Fibroblast of skin of right quadriceps (primary cell): ENCODE results near the gene DYNC1LI1.
A peak's percentile ranks its signal among the peaks of the same experiment; 100 is the strongest.
"Not testable (repeated sequence)": the region's sequence is repeated elsewhere in the genome, so short reads cannot be mapped to it uniquely, and the experiment has no call there.

ENCODE experiments used
- DNase-seq: peaks from one replicate; pipeline ENCODE4 v3.0.0-alpha.2; 2013

Gene DYNC1LI1

GRCh38 chr3:32578669-32579068 lies 8.0 kb upstream of the DYNC1LI1 start:
- not testable (repeated sequence) for DNase-seq

GRCh38 chr3:32577581-32578556 lies 7.2 kb upstream of the DYNC1LI1 start:
- DNase-seq = peak; percentile 33

GRCh38 chr3:32577174-32577573 lies 6.5 kb upstream of the DYNC1LI1 start:
- no peak for DNase-seq

- peak; percentile 64 for DNase-seq
Measured at GRCh38 chr3:32575451-32576113, 4.9 kb upstream of the DYNC1LI1 start.

- DNase-seq = no peak
Measured at GRCh38 chr3:32571192-32571485, 481 bp upstream of the DYNC1LI1 start.

- peak; percentile 52 for DNase-seq
Measured at GRCh38 chr3:32569540-32570420, 878 bp downstream of the DYNC1LI1 start.

- no peak for DNase-seq
Measured at GRCh38 chr3:32568953-32569352, 1.7 kb downstream of the DYNC1LI1 start.

GRCh38 chr3:32564195-32564594 lies 6.5 kb downstream of the DYNC1LI1 start:
- no peak for DNase-seq

- DNase-seq = no peak
Measured at GRCh38 chr3:32562640-32563039, 8.0 kb downstream of the DYNC1LI1 start.

GRCh38 chr3:32557640-32558352 lies 12.9 kb downstream of the DYNC1LI1 start:
- no peak for DNase-seq

- no peak for DNase-seq
Measured at GRCh38 chr3:32556332-32556731, 14.3 kb downstream of the DYNC1LI1 start.

- DNase-seq = no peak
Measured at GRCh38 chr3:32553973-32554372, 16.7 kb downstream of the DYNC1LI1 start.

- DNase-seq = no peak
Measured at GRCh38 chr3:32553459-32553858, 17.2 kb downstream of the DYNC1LI1 start.

GRCh38 chr3:32552013-32552412 lies 18.6 kb downstream of the DYNC1LI1 start:
- DNase-seq = no peak

- no peak for DNase-seq
Measured at GRCh38 chr3:32551496-32551895, 19.2 kb downstream of the DYNC1LI1 start.

GRCh38 chr3:32551087-32551486 lies 19.6 kb downstream of the DYNC1LI1 start:
- DNase-seq = no peak

GRCh38 chr3:32545305-32545704 lies 25.4 kb downstream of the DYNC1LI1 start:
- DNase-seq = no peak

- peak; percentile 10 for DNase-seq
Measured at GRCh38 chr3:32544894-32545293, 25.8 kb downstream of the DYNC1LI1 start.

GRCh38 chr3:32542807-32543206 lies 27.9 kb downstream of the DYNC1LI1 start:
- DNase-seq = no peak

- no peak for DNase-seq
Measured at GRCh38 chr3:32540899-32541298, 29.8 kb downstream of the DYNC1LI1 start.

- DNase-seq = no peak
Measured at GRCh38 chr3:32532434-32532833, 38.2 kb downstream of the DYNC1LI1 start.

- no peak for DNase-seq
Measured at GRCh38 chr3:32531010-32531647, 39.5 kb downstream of the DYNC1LI1 start.
